HG02885 (cell line): ENCODE results near the gene TNRC6B.
"Not testable (repeated sequence)": the region's sequence is repeated elsewhere in the genome, so short reads cannot be mapped to it uniquely, and the experiment has no call there.

Experiments
- ATAC-seq: cut with Tn5 transposase; IDR thresholded peaks from one replicate; pipeline ENCODE4 v1.9.1; 2021; ENCODE audit warnings: mild to moderate bottlenecking; ENCODE audit not compliant: unreplicated experiment, poor library complexity

The TNRC6B gene

DNA sequence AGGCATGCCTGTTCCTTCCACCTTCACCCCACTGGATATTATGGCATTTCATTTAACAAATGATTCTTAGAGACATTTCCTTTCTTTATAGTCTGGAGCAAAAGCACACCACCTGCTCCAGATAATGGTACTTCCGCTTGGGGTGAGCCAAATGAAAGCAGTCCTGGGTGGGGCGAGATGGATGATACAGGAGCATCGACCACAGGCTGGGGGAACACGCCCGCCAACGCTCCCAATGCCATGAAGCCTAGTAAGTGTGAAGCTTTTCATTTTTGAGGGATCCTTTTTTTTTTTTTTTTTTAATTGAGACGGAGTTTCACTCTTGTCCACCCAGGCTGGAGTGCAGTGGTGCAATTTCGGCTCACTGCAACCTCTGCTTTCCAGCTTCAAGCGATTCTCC is 92.3 kb downstream of the TNRC6B start:
- no peak for ATAC-seq

DNA sequence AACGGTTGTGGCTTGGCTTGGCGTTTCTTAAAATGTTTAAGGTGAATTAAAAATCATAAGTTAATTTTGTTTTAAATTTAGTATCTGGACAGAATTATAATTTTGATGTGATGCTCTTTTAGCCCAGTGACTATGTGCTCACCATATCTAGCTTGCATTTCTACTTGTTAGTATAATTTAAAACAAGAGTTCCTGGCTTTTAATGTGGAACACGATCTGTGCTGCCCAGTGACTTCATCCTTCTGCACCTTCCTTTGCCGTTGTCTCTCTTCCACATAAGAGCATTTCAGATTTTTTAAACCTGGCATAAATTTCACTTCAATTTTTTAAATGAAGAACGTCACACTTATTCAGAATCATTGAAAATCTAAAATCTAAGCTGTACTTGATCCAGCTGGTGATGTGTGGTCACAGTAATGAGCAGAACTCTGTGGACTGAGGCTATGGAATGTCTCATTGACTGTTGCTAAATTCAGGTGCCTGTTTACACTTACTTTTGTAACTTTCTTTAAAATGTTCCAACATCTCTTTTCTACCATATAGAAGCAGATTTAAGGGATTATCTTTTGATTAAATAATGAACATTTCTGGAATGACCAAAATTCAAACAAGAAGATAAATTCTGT is 93.1 kb downstream of the TNRC6B start:
- ATAC-seq, result no peak

DNA sequence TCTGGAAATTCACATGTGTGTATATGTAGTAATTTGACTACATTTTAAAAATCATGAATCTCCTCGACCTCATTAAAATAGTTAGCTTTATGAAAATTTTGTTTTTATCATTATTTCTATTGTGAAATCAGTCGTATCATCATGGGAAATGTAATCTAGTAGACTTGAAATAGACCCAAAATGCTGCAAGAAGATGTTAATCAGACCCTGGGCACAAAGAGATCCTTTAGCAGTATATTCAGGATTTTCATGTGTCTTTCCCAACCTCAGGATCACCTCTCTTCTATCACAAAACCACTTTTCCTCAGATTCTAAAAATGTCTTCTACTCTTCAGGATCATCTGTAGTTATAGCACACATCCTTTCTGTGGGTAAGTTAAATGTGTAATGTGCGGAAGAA is 93.7 kb downstream of the TNRC6B start:
- ATAC-seq, result no peak

DNA sequence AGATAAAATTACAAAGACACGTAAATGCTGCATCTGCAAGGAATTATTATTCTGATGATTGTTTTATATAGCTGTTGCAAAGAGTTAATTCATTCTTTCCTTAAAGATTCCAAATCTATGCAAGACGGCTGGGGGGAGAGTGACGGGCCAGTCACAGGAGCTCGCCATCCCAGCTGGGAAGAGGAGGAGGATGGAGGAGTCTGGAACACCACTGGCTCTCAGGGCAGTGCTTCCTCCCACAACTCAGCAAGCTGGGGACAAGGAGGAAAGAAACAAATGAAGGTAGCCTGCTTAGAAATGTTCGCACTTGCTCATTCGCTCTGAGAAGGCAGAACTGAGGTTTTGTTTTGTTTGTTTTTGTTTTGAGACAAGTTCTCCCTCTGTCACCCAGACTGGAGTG is 95.6 kb downstream of the TNRC6B start:
- ATAC-seq, result no peak

DNA sequence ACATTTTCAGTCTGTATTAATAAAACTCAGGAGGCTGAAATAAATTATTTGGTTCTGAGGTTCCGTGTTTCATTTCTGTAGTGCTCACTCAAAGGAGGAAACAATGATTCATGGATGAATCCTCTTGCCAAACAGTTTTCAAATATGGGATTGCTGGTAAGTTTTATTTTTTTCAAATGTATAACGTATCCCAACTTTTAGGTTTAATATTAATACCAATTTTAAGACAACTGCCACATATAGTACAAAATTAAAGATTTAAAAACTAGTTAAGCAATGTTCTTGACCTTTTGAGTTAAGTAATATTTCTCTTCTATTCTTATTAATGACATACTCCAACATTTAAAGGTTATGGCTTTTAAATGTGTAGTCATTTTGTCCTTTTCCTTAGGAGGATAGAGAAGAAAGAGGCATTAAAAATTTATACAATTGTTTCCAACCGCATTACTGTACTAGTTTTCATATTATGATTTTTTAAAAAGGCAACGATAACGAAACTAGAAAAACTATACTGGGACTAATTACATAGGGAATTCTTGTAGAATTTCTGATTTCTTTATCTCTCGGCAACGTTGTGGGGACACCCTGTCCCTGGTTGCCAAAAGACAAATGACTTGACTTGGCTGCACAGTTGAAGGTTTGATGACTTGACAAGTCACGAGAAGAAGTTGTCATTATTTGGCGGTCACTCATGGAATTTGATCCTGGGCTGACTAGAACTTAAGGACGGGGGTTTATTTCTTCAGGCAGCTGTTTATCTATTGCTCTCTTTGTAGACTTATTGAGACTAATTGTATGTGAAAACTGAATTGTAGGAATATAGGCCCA is 99.5 kb downstream of the TNRC6B start:
- ATAC-seq, result no peak

DNA sequence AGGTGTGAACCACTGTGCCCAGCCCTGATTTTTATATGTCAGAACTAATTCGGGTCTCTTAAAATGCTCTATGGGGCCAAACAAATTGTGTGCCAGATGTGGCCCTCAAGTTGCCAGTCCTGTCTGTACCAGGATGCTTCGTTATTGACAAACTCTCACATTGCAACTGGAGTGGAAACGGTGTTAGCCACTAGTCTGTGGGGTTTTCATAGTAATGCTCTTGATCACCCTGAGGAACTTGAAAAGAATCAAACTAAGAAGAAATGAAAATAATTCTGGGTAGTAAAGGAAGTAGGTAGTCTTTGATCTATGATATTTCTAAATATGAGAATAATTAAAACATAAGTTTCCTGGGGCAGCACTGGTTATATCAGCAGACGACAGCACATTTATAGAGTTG is 101.3 kb downstream of the TNRC6B start:
- no peak for ATAC-seq

DNA sequence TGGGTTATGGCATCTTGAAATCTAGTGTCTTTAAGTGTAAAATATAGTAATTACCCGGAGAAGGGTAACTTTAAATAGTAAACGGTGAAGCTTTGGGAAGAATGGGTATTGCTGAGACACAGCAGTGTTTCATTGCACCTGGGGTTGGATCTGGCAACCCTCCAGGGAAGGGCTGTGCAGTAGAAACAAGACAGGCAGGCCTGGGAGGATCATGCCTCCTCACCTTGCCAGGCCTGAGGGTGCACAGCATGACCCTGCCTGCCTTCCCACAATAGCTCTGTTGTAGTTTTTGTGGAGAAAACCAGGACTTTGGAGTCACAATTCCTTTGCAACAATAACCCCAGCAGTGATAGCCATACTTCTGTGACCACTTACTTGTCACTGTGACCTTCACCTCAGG is 104.0 kb downstream of the TNRC6B start:
- ATAC-seq, result no peak

DNA sequence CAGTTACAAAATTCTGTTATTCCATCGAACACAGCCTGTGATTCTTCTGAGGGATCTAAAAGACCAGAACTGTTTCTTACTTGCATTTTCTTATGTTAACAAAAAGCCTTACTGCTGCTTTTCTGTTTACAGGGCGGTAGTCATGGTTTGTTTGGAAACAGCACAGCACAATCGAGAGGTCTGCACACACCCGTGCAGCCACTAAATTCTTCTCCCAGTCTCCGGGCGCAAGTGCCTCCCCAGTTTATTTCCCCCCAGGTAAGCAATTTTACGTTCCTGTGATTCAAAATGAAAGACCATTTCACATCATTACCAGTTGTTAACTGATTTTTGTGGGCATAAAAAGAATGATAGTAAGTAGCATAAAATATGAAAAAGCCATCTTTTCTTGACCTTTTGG is 107.8 kb downstream of the TNRC6B start:
- ATAC-seq, result no peak

DNA sequence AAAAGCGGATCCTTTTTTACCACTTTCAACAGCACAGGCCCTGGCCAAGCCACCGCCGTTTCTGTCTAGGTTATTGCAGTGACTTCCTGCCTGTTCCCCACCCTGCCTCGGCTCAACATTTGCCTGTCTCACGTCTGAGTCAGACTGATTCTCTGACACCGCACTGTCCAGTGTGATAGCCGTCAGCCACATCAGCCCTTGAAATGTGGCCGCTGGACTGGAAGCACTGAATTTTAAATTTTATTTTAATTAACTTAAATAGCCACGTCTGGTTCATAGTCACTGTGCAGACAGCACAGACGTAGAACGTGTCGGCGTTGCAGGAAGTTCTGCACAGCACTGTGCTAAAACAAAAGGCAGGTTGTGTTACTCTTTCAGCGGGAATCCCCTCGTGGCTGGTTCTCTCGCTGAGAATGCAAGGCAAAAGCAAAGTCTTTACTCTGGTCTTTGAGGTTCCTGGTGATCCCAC is 112.3 kb downstream of the TNRC6B start:
- ATAC-seq, result peak; percentile 77

DNA sequence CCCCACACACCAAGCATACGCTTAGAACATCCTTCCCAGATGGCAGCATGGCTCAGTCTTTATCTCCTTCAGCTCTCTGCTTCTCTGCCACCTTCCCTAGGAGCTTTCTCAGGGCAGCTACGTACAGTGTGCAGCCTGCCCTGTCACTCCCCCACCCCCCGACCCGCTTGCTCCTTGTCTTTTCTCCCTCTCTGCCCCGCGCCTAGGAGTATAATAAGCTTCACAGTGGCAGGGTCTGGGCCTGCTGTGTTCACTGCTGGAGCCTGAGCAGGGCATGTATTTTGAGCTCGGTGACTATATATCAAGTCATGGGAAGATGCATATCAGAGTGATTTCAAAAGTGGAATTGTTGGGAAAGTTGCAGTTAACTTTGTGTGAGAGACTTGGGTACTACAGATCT is 112.8 kb downstream of the TNRC6B start:
- ATAC-seq, result no peak

DNA sequence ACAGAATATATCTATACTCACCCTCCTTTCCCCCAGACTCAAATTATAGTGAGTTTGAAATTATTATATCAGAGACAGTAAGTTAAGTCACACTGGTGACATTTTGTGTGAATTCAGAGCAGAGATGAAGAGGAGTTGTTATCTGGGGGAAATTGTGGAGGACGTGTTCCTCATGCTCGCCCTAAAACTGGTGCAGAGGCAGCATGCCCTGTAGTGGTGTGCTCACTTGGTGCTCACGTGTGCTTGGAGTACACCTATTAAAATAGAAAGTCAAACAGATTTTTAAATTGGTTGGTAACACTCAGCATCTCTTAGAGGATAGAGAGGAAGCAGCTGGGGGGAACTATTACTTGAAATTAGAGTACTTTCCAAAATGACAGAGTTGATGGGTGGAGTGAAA is 117.0 kb downstream of the TNRC6B start:
- no peak for ATAC-seq

DNA sequence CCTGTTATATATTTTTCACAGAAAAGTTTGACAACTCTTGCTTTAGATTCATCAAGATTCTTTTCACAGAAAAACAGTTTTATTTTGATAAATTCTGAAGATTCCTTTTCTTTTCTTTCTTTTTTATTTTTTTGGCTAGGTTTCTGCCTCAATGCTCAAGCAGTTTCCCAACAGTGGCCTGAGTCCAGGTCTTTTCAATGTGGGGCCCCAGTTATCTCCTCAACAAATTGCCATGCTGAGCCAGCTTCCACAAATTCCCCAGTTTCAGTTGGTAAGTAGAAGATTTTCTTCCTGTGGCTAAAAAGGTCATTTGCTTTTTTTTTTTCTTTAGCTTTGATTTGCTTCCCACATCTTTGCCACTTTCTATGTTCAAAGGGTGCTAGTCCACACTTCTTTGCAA is 122.6 kb downstream of the TNRC6B start:
- ATAC-seq, result no peak

DNA sequence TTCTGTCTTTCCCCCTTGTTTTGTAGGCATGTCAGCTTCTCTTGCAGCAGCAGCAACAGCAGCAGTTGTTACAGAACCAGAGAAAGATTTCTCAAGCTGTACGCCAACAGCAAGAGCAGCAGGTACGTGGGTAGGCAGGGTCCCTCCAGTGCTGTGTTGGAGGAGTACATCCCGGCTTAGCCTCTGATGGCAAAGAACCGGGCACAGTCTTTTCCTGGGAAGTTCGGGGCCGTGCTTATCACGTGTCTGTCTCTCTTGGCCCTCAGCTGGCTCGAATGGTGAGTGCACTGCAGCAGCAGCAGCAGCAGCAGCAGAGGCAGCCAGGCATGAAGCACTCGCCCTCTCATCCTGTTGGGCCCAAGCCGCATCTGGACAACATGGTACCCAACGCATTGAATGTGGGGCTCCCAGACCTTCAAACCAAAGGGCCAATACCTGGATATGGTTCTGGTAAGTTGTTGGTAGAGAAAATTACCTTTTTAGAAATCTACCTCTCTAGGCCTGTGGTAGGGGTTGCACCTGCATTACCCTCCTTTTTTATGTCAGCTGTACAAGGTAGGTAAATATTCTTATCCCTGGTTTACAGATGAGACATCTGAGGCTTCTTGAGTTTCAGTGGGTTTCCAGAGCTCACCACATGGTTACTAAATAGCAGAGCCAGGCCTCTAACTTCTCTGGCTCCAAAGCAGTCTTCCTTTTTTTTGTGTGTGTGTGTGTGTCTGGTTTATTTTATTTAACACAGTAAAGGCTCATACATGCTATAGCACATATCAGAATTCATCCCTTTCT is 123.4 kb downstream of the TNRC6B start:
- no peak for ATAC-seq

DNA sequence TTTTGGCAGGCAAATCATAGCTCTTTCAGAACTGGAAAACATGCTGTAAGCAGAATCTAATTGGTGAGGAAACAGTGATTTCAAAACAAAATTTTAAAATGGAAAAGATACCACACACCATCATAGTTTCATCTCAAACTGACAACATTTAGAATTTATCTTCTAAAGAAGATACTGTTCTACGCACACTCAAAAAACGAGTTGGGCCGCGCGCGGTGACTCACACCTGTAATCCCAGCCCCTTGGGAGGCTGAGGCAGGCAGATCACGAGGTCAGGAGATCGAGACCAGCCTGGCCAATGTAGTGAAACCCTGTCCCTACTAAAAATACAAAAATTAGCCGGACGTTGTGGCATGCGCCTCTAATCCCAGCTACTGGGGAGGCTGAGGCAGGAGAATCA is 124.4 kb downstream of the TNRC6B start:
- no peak for ATAC-seq

DNA sequence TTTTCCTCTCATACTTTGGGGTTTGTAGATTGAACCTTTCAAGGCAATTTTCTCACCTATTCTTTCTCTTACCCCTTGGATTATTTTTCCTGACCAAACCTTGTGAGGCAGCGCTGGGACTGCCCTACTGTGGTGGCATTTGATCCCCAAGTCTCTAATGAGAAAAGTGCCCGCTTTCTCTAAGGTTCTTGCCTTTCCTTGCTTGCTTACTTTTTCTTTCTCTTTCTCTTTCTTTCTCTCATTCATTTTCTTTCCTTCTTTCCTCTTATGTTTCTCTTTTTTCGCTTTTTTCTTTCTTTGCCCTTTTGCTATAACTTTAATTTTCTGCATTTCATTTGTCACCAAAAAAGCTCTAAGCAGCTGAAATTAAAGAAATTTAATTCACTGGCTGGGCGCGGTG is 127.9 kb downstream of the TNRC6B start:
- no peak for ATAC-seq

DNA sequence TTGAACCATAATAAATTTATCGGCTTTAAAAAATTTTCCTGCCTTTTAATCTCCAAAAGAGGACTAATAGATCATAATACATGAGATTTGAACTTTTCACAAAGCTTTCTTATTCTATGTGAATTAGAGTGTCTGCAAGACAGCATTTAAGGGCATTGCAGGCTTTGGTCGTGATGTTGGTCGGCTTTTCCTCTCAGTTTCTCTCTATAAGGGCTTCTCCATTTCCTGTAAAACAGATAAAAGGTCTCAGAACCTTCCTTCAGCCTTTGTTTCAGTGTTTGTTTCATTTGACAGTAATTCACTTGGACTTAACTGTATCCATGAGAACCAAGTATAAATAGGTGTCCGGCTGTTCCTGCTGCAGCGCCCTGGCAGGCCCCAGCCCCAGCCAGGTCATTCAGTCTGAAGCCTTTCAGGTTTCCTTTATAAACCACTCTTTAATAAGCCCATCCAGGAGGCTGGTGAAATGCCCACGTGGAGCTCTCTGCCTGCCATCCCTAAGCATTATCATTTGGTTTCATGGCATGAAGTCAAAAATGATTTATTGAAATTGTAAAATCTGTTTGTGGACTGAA is 131.4 kb downstream of the TNRC6B start:
- no peak for ATAC-seq

DNA sequence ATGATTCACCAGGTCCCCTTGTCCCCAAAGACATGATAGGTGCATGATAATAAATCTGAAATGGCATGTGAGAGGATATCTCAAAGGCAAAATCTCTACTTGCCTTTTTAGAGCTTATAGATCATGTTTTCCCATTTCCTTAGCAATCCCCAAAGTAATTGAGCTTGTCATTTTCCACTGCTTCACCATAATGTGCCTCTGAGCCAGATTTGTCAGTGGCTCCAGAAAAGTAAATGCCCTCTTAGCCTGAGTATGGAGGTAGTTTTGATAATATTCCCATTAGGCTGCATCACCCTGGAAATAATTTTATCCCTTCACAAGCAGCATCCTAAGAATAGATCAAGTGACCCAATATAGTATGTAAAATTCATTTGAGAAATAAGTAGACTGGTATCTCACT is 131.9 kb downstream of the TNRC6B start:
- ATAC-seq, result no peak

DNA sequence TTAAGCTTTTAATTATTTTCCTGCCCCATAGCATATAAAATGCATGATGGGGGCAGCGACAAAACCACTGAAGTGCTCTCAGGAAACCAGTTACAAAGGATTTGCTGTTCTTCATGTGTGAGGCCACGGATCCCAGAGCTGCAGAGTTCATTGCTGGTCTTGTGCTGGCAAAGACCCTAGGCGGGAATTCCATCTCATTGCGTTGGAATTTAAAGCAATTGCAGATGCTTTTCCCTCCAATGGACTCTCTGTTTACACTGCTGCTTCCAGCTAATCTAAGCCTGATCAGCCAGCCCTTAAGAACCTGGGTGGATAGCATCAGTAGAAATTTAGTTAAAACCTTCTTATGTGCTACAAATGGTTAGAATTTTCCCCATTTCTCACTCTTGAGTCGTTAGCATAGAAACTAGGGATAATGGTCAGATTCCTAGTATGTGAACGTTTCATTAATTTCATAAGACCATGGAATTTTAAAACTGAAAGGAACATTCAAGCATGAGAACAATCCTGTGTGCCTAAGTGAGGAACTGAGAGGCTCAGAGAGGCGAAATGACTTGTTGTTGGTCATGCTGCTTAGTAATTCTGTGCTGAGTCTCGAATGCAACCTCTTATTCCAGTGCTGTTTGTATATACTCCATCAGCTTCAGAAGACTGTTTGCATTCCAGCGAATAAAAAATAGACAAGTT is 132.5 kb downstream of the TNRC6B start:
- ATAC-seq, result no peak

DNA sequence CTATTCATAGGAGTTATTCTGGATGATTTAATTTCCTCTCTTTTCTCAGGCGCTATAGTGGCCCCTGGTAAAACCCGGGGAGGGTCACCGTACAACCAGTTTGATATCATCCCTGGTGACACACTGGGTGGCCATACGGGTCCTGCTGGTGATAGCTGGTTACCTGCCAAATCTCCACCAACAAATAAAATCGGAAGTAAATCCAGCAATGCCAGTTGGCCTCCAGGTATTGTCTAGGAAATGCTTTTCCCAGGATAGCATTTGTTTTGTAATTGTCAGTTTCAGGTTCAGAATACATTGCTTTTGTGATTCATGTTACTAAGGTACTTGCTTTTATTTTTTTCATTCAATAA is 133.0 kb downstream of the TNRC6B start:
- no peak for ATAC-seq

DNA sequence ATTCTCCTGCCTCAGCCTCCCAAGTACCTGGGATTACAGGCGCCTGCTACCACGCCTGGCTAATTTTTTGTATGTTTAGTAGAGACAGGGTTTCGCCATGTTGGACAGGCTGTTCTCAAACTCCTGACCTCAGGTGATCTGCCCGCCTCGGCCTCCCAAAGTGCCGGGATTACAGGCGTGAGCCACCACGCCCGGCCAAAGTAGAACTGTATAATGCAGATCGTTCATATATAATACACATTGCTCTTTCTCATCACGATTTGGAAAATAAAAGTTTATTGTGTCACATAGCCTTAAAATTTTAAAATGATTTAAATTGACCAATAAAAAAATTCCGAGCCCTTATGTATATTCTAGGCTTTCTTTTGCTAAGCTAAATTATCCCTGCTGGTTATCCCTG is 133.9 kb downstream of the TNRC6B start:
- not testable (repeated sequence) for ATAC-seq
